Lower leg skin (tissue), 4 donors: ENCODE measurements around the gene ATXN7L3B. TPM values are rescaled to one million over a fixed set of nuclear protein-coding genes. Genes with fewer than 3 reads are reported as not detected.

Source experiments
- DNase-seq, 2 donors: peaks; one replicate each; pipeline ENCODE4 v3.0.0-alpha.2; 2019; ENCODE audit warnings: low spot score in 2 of 2
- H3K4me3 ChIP-seq: fragments of 200-600 bp; sonication (generic); 2 replicates; pipeline ENCODE4 v1.5.1; 2017; ENCODE audit warnings: mild to moderate bottlenecking, low read depth; ENCODE audit not compliant: poor library complexity, severe bottlenecking
- CTCF ChIP-seq, 3 donors: fragments of 450-650 bp; IDR thresholded peaks; one replicate each; pipeline ENCODE4 v1.5.1; 2016; ENCODE audit warnings: antibody characterized with exemption in 3 of 3, mild to moderate bottlenecking in 3 of 3, moderate library complexity in 2 of 3
- POLR2A ChIP-seq, 2 donors: fragments of 450-650 bp; IDR thresholded peaks; one replicate each; pipeline ENCODE4 v1.6.1; 2016 to 2017; ENCODE audit warnings: antibody characterized with exemption in 2 of 2, mild to moderate bottlenecking in 1 of 2, moderate library complexity in 1 of 2
- WGBS, 2 donors: methylation state at CpG; one replicate each; pipeline ENCODE4 v1.1.5; 2018; 5-methylcytosine and 5-hydroxymethylcytosine counted together
- intact Hi-C: fragments of 100-400 bp; cut with DNase I; formaldehyde crosslinking; loops from one replicate; pipeline ENCODE4 v1.15.0; 2023; ENCODE audit warnings: low total_unique reads
- total RNA-seq, 4 donors: library from RNA; depleted of rRNA; stranded (reverse); fragments of >200 nt; gene quantifications; one replicate each; pipeline ENCODE4 v1.1.0, GENCODE V29; 2016

Gene ATXN7L3B
- total RNA-seq, 4 donors from 2014 or later, result 20.9 to 25.1 (median 23.4) TPM

- intact Hi-C loops, result no loop called here
- no peak overlapping the region for H3K4me3 ChIP-seq
- 84 to 87% methylated on average over 2 of the region's 2 CpGs for WGBS, 2 donors
- TF ChIP-seq CTCF (IDR thresholded peaks at IDR 0.05) (no peak), POLR2A (IDR thresholded peaks at IDR 0.05) (no peak)
- DNase-seq, result no peak
Observed at GRCh38 chr12:74578486-74578885, 40.9 kb downstream of the ATXN7L3B start.

GRCh38 chr12:74579446-74579845, 41.8 kb downstream of the ATXN7L3B start:
- DNase-seq, result no peak
- no peak overlapping the region for H3K4me3 ChIP-seq
- TF ChIP-seq CTCF (IDR thresholded peaks at IDR 0.05) (no peak), POLR2A (IDR thresholded peaks at IDR 0.05) (no peak)
- WGBS, 2 donors, result 64 to 80% methylated on average over 1 of the region's 1 CpG
- intact Hi-C loops, result no loop called here

GRCh38 chr12:74579981-74580380, 42.3 kb downstream of the ATXN7L3B start:
- no peak for TF ChIP-seq CTCF (IDR thresholded peaks at IDR 0.05)
- no peak for TF ChIP-seq POLR2A (IDR thresholded peaks at IDR 0.05)

GRCh38 chr12:74581439-74581838, 43.8 kb downstream of the ATXN7L3B start:
- intact Hi-C loops, result no loop called here
- DNase-seq, result no peak
- H3K4me3 ChIP-seq, result no peak overlapping the region
- TF ChIP-seq CTCF (IDR thresholded peaks at IDR 0.05) (no peak), POLR2A (IDR thresholded peaks at IDR 0.05) (no peak)
- WGBS, 2 donors, result 53 to 62% methylated on average over 2 of the region's 2 CpGs

More at GRCh38 chr12:74579981-74580380, 42.3 kb downstream of the ATXN7L3B start:
- intact Hi-C loops, result no loop called here
- WGBS, 2 donors, result 36 to 45% methylated on average over 1 of the region's 1 CpG
- DNase-seq, result no peak
- H3K4me3 ChIP-seq, result no peak overlapping the region

GRCh38 chr12:74584483-74585062, 46.9 kb downstream of the ATXN7L3B start:
- 70 to 71% methylated on average over 3 of the region's 3 CpGs for WGBS, 2 donors
- TF ChIP-seq CTCF (IDR thresholded peaks at IDR 0.05), result no peak
- intact Hi-C loops, result no loop called here
- no peak for DNase-seq
- no peak overlapping the region for H3K4me3 ChIP-seq

- no peak for TF ChIP-seq CTCF (IDR thresholded peaks at IDR 0.05)
- no peak for TF ChIP-seq POLR2A (IDR thresholded peaks at IDR 0.05)
- intact Hi-C loops, result no loop called here
- WGBS, 2 donors, result 35 to 45% methylated on average over 4 of the region's 4 CpGs
Observed at GRCh38 chr12:74586251-74586650, 48.6 kb downstream of the ATXN7L3B start.

More at GRCh38 chr12:74586251-74586650, 48.6 kb downstream of the ATXN7L3B start:
- no peak overlapping the region for H3K4me3 ChIP-seq
- no peak for DNase-seq
